HG02970 (cell line): ENCODE results near the gene INO80D.
"Not testable (repeated sequence)": the region's sequence is repeated elsewhere in the genome, so short reads cannot be mapped to it uniquely, and the experiment has no call there.

Experiments used
- ATAC-seq: cut with Tn5 transposase; IDR thresholded peaks from one replicate; pipeline ENCODE4 v1.9.1; 2021; ENCODE audit warnings: mild to moderate bottlenecking, moderate library complexity, moderate number of reproducible peaks; ENCODE audit not compliant: unreplicated experiment, low FRiP score

The INO80D gene

GRCh38 chr2:205986334-205986733, 99.6 kb downstream of the INO80D start:
- not testable (repeated sequence) for ATAC-seq

DNA sequence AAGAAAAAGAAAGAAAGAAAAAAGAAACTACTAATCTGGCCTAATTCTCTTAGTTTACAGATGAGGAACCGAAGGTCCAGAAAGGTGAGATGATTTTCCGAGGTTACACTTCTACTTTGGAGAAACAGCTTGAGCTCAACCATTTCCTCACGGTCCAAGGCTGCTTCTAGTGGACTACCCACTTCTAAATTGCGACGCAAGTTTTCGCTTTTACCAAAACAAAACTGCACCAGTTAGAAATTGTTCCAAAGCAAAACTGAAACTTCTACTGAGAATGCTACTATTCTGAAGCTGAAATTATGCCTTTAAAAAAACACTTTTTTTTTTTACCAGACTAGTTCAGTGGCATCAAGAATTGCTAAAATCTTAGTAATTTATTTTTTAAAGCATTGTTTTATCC, 101.6 kb downstream of the INO80D start:
- no peak for ATAC-seq

GRCh38 chr2:205982776-205983327, 103.1 kb downstream of the INO80D start:
- no peak for ATAC-seq

- ATAC-seq, result not testable (repeated sequence)
Measured at GRCh38 chr2:205978728-205979127, 107.2 kb downstream of the INO80D start.

GRCh38 chr2:205977699-205978098, 108.3 kb downstream of the INO80D start:
- not testable (repeated sequence) for ATAC-seq

- ATAC-seq, result not testable (repeated sequence)
Measured at GRCh38 chr2:205976934-205977659, 108.9 kb downstream of the INO80D start.

DNA sequence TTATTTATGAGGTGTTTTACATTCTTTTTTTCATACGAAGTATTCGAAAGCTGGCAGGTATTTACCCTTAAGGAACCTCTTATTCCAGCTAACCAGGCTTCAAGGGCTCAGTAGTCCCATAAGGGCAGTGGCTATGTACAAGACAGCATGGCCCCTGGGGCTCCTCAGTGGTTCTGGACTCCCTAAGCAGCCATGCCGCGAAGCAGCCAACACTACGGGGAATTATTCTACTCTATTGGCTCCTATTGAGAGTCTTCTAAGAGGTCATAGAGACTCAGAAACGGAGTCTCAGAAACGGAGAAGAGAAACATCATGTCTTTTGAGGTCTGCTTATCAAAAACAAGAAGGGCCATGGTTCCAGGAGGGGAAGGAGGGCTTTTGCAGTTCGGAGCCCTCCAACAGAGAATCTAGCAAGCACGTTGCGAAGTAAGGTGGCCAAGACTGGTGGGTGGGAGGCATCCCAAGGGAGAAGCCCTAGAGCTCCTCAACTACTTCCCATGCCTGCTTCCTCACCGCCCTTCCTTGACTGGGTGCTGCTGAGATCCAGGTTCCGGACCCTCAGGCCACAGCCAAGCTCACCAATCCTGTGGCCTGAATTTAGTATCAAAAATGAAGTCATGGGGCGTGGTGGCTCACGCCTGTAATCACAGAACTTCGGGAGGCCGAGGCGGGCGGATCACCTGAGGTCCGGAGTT, 109.7 kb downstream of the INO80D start:
- ATAC-seq, result no peak

DNA sequence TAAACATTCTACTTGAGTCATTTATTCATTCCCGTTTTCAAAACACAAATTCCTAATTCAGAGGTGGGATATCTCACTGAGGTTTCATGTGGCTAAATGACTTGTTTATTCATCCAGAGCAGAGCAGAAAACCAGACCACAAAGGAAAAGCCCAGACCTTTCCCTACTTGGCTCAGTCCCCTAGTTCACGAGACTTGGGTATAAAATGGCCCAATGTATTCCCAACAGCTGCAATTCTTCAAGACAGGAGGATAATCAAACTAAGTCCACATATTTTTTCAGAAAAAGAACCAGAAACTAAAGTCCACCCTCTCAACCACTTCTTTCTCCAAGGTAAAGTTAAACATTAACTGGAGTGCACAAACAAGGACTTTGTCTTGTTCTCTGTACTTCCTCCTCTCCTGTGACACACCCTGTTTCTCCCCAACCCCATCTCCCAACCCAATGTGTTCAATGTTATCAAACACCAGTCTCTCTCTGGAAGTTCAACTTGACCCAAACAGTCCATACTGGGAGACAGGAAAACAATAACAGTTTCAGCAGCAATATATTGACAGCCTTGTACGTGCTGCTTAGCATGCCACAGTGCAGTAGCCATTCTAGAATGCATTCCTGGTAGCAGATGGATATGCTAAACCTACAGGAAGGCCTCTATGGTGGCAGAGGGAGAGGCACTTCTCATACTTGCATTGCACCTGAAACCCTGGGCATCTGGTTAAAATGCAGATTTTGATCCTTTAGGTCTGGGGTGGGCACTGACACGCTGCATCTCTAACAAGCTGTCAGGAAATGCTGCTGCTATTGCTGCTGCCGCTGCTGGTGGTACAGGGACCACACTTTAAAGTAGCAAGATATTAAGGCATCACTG, 110.7 kb downstream of the INO80D start:
- ATAC-seq, result no peak

DNA sequence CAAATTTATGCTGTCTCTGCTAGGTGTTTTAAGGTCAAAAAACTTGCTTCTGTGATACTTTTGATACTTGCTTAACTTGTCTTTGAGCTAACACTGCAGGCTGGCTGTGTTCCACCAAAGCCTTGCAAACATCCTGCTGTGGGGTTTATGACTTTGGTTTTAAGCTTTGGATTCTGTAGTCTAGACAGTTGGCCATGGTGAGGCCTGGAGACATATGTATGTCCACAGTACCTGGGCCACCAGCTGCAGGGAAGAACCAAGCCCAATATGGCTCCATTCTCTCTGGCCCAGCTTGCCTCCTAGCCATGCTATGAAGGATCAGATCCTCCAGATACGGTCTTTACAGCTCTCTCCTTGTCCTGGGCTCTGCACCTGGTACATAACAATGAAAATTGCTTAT, 113.9 kb downstream of the INO80D start:
- no peak for ATAC-seq

DNA sequence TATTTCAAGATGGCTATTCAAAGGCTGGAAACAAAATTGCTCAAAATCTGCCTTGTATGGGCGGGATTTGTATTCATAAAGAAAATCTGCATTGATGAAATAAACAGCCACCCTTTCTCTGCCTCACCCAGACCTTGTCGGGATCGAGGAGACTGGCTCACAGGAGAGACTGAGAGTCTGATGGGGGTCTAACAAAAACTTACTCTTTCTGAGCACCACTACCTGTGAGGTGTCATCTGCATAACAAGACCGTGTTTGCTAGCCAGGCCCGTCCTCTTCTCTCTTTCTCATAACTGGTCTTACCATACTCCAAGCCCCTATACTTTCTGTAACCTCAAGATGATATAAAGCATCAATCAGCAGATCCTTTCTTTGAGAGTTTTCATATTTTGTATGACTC, 115.6 kb downstream of the INO80D start:
- ATAC-seq, result no peak

DNA sequence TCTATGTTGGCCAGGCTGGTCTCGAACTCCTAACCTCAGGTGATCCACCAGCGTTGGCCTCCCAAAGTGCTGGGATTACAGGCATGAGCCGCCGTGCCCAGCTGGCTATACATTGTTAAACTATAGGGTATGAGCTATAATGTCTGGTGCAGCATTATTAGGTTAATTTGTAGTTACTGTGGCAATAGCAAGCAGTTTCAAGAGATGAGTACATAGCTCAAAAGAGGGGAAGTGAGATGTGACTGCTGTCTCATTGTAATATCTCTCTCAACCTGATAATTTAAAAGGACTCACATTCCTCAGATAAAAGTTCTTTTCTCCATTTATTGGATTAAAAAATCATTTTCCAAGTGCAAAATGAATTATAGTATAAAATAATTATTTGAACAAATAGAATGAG, 116.4 kb downstream of the INO80D start:
- ATAC-seq, result no peak

- no peak for ATAC-seq
Measured at GRCh38 chr2:205967391-205968075, 118.4 kb downstream of the INO80D start.

- ATAC-seq, result no peak
Measured at GRCh38 chr2:205965707-205966106, 120.3 kb downstream of the INO80D start.

GRCh38 chr2:205964111-205964761, 121.7 kb downstream of the INO80D start:
- ATAC-seq, result no peak

- ATAC-seq, result no peak
Measured at GRCh38 chr2:205959521-205959920, 126.5 kb downstream of the INO80D start.

DNA sequence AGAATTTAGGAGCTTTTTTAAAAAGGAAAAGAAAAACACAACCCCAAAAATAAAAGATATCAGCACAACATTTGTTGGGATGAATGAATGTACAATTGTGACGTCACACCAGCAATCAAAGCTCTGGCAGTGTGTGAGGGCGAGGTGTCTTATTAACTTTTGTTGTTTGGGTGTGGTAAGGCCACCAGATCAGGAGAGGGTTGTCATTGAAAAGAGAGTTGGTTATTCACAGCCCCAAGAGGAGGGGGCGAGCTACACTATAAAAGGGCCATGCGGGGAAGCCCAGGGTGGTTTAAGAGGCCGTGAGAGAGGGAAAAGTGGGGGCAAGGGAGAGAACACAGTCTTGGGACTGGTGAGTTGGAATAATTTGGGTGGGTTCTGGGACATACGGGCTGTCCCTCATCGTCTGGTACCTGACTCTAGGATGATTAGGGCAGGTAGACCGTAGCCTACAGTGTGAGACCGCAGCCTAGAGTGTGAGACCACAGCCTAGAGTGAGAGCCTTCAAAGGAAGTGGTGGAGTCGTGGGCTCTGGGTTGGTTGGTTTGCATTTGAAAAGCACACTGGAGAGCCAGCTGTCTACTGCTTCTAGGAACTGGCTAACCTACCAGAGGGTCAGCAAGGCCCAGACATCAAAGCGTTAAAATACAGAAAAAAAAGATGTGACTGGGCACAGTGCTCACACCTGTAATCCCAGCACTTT, 128.4 kb downstream of the INO80D start:
- ATAC-seq, result no peak

DNA sequence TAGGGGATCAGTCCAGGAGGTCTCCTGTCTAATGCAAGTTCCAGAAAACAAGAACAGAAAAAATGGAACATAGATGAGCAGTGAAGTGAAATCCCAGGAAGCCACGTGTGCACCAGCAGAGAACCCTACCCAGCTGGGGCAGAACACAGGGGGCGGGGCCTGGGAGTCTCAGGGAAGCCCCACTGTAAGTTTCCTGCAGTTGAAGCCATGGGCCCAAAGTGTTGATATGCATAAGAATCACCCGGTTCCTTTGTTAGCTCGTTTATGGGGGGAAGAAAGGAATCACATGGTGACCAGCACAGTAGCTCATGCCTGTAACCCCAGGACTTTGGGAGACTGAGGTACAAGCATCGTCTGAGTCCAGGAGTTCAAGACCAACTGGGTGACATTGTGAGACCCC, 131.3 kb downstream of the INO80D start:
- ATAC-seq, result no peak

DNA sequence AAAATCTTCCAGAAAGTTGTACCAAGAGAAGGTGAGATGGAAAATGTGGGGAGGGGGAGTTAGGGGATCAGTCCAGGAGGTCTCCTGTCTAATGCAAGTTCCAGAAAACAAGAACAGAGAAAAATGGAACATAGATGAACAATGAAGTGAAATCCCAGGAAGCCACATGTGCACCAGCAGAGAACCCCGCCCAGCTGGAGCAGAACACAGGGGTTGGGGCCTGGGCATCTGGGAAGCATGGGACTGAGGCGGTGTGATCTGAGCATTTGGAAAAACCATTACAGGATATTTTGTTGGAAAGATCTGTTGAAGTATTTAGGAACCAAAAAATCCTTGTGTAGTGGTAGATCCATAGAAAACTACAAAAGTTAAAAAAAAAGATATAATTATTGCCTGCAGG, 133.7 kb downstream of the INO80D start:
- ATAC-seq, result no peak

DNA sequence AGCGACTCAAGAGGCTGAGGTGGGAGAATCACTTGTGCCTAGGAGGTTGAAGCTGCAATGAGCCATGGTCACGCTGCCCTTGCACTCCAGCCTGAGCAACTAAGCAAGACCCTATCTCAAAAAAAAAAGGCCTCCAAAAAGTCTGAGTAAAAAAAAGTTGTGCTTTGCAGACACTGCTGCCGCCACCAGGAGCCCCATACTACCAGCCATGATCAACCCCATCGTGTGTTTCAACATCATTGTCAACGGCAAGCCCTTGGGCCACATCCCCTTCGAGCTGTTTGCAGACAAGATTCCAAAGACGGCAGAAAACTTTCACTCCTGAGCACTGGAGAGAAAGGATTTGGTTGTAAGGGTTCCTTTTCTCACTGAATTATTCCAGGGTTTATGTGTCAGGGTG, 137.1 kb downstream of the INO80D start:
- ATAC-seq, result no peak
